Panc1 (cell line): ENCODE results near the gene ARHGAP12. TPM values are rescaled to one million over a fixed set of nuclear protein-coding genes. Genes with fewer than 3 reads are reported as not detected.

ENCODE experiments used
- ATAC-seq: fragments of 200-7000 bp; cut with Tn5 transposase; 2 replicates; pipeline ENCODE4 v1.9.1; 2020; ENCODE audit warnings: mild to moderate bottlenecking, moderate library complexity
- BruUV-seq: library from RNA; stranded (reverse); fragments of 400-500 nt; replicated peaks from 2 replicates; lab custom pipeline; 2021; lab: Mats Ljungman, UMichigan
- CTCF ChIA-PET: fragments of 300-600 bp; sonication (Branson Sonifier 250); formaldehyde crosslinking; loops from one replicate; lab custom pipeline; 2022; ENCODE audit warnings: antibody characterized with exemption; lab: Charles Lee
- POLR2A ChIA-PET: fragments of 300-600 bp; sonication (Branson Sonifier 250); formaldehyde crosslinking; loops from one replicate; lab custom pipeline; 2022; ENCODE audit warnings: antibody characterized with exemption; lab: Charles Lee
- DNase-seq: peaks from one replicate; pipeline ENCODE4 v3.0.0-alpha.2; 2010; ENCODE audit warnings: low read depth, low spot score
- H3K27ac ChIP-seq: 2 replicates; pipeline ENCODE4 v1.5.1; 2011; ENCODE audit warnings: mild to moderate bottlenecking, low read length, inconsistent platforms
- H3K27me3 ChIP-seq: fragments of 200-500 bp; sonication (Bioruptor generic); 2 replicates; pipeline ENCODE4 v1.6.0; 2014; ENCODE audit warnings: low read length, inconsistent platforms; ENCODE audit not compliant: control insufficient read depth, insufficient read depth
- H3K36me3 ChIP-seq: fragments of 200-500 bp; sonication (Bioruptor generic); 2 replicates; pipeline ENCODE4 v1.5.1; 2014; ENCODE audit warnings: inconsistent platforms, mild to moderate bottlenecking, low read length, moderate library complexity; ENCODE audit not compliant: control insufficient read depth, insufficient read depth
- H3K4me1 ChIP-seq: 2 replicates; pipeline ENCODE4 v1.5.1; 2011; ENCODE audit warnings: inconsistent platforms, mild to moderate bottlenecking, low read length, moderate library complexity; ENCODE audit not compliant: control insufficient read depth, insufficient read depth
- H3K4me3 ChIP-seq, 2 experiments: 2 replicates each; pipeline ENCODE4 v1.5.1; 2011 to 2012; ENCODE audit warnings: low read depth in 2 of 2, low read length in 2 of 2, mild to moderate bottlenecking in 2 of 2, inconsistent platforms in 1 of 2, moderate library complexity in 1 of 2
- H3K9me3 ChIP-seq: fragments of 200-500 bp; sonication (Bioruptor generic); 2 replicates; pipeline ENCODE4 v1.5.1; 2014; ENCODE audit warnings: low read depth, mild to moderate bottlenecking, inconsistent platforms, low read length, moderate library complexity; ENCODE audit not compliant: control insufficient read depth, insufficient read depth
- POLR2AphosphoS5 ChIP-seq: IDR thresholded peaks from 2 replicates; pipeline ENCODE4 v1.6.1; 2012; ENCODE audit warnings: mild to moderate bottlenecking, low read depth, low read length, moderate library complexity
- SIN3A ChIP-seq: IDR thresholded peaks from 2 replicates; pipeline ENCODE4 v1.6.1; 2012; ENCODE audit warnings: low read depth, mild to moderate bottlenecking, low read length, moderate library complexity, borderline replicate concordance; ENCODE audit not compliant: insufficient read depth
- TCF7L2 ChIP-seq: IDR thresholded peaks from 2 replicates; pipeline ENCODE4 v1.6.1; 2011; ENCODE audit warnings: mild to moderate bottlenecking, low read depth, low read length, inconsistent platforms
- in situ Hi-C: cut with HindIII; loops from 2 replicates; pipeline ENCODE4 v1.10.0; 2016; ENCODE audit warnings: low sequenced_read_pairs, low pct_unique_long_range_greater_than_20kb
- intact Hi-C: fragments of 100-400 bp; cut with micrococcal nuclease; formaldehyde crosslinking; loops from one replicate; pipeline ENCODE4 v1.10.0; 2022; ENCODE audit not compliant: unreplicated experiment
- total RNA-seq: library from RNA; stranded (reverse); gene quantifications from one replicate; pipeline ENCODE4 v1.2.1, GENCODE V29; 2021; ENCODE audit not compliant: unreplicated experiment
- TF ChIP-seq, protein P1 (sequence below): fragments of 450-650 bp; IDR thresholded peaks from 2 replicates; pipeline ENCODE4 v1.5.1; 2017; ENCODE audit warnings: mild to moderate bottlenecking
- TF ChIP-seq, protein P2 (sequence below), 2 experiments: IDR thresholded peaks; 2 replicates each; pipeline ENCODE4 v1.6.1; 2011 to 2012; ENCODE audit warnings: low read depth in 2 of 2, control low read depth in 1 of 2, low read length in 1 of 2, mild to moderate bottlenecking in 1 of 2, moderate library complexity in 1 of 2; ENCODE audit not compliant: insufficient read depth in 1 of 2

ARHGAP12 gene
- total RNA-seq, 1 experiment from 2014 or later: 22.9 TPM

DNA sequence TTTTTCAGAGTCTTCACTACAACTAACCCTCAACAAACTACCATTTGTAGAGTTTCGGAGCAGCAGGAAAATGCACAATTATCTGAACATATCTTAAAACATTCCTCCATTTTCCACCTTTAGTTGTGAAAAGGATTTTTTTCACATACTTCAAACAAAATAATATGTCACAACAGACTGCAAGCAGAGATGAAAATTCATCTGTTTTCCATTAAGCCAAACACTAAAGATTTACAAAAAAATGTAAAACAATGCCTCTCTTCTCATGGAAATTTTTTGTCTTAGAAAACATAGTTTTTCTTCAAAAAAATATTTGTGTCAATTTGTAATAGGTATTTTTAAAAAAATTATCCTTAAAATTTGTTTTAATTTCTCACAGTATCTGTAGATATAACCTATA is 98.9 kb downstream of the ARHGAP12 start:
- ChIA-PET CTCF (no interaction called here), POLR2A (interaction anchor here (0.7 kb wide), 1 partner anchor 377 kb away, joined by 3 read pairs; no protein-coding TSS in a partner anchor)
- Histone ChIP-seq H3K27me3 (no peaks in the 10 kb centered on the region), H3K4me1 (no peaks in the 10 kb centered on the region), H3K36me3 (no peaks in the 10 kb centered on the region; the same call in 1 of the 2 replicates), H3K27ac (no peak overlapping the region), H3K9me3 (no peaks in the 10 kb centered on the region), H3K4me3 (no peak overlapping the region)
- intact Hi-C loops (no loop called here), in situ Hi-C loops (no loop called here)
- no peak for TF ChIP-seq SIN3A
- TF ChIP-seq, protein P1, sequence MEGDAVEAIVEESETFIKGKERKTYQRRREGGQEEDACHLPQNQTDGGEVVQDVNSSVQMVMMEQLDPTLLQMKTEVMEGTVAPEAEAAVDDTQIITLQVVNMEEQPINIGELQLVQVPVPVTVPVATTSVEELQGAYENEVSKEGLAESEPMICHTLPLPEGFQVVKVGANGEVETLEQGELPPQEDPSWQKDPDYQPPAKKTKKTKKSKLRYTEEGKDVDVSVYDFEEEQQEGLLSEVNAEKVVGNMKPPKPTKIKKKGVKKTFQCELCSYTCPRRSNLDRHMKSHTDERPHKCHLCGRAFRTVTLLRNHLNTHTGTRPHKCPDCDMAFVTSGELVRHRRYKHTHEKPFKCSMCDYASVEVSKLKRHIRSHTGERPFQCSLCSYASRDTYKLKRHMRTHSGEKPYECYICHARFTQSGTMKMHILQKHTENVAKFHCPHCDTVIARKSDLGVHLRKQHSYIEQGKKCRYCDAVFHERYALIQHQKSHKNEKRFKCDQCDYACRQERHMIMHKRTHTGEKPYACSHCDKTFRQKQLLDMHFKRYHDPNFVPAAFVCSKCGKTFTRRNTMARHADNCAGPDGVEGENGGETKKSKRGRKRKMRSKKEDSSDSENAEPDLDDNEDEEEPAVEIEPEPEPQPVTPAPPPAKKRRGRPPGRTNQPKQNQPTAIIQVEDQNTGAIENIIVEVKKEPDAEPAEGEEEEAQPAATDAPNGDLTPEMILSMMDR: no peak
- no peak for TF ChIP-seq POLR2AphosphoS5
- TF ChIP-seq, protein P2, sequence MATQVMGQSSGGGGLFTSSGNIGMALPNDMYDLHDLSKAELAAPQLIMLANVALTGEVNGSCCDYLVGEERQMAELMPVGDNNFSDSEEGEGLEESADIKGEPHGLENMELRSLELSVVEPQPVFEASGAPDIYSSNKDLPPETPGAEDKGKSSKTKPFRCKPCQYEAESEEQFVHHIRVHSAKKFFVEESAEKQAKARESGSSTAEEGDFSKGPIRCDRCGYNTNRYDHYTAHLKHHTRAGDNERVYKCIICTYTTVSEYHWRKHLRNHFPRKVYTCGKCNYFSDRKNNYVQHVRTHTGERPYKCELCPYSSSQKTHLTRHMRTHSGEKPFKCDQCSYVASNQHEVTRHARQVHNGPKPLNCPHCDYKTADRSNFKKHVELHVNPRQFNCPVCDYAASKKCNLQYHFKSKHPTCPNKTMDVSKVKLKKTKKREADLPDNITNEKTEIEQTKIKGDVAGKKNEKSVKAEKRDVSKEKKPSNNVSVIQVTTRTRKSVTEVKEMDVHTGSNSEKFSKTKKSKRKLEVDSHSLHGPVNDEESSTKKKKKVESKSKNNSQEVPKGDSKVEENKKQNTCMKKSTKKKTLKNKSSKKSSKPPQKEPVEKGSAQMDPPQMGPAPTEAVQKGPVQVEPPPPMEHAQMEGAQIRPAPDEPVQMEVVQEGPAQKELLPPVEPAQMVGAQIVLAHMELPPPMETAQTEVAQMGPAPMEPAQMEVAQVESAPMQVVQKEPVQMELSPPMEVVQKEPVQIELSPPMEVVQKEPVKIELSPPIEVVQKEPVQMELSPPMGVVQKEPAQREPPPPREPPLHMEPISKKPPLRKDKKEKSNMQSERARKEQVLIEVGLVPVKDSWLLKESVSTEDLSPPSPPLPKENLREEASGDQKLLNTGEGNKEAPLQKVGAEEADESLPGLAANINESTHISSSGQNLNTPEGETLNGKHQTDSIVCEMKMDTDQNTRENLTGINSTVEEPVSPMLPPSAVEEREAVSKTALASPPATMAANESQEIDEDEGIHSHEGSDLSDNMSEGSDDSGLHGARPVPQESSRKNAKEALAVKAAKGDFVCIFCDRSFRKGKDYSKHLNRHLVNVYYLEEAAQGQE (IDR thresholded peaks at IDR 0.05; ENCODE audit: insufficient read depth in 1 of 2, low read depth in 2 of 2, low read length in 1 of 2): no peak
- no peak for TF ChIP-seq TCF7L2
- no TSS peak for BruUV-seq
- ATAC-seq (no peak), DNase-seq (no peak)

DNA sequence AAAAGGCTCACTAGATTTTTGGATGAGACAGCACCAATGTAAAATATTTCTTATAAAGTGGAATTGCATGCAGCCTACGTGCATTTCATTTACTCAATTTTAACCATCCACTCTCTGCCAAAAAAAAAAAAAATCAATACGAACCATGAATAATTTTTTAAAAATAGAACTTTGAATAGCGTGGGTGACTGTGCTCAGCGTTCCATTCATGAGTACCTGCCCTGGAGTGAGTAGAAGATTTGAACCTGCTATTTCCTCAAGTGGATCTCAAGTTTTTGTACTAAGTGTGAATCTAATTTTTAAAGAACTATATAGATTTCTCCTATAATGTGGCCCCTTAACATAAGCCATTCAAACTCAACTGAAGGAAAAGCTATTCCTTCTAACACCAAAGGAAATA is 105.3 kb downstream of the ARHGAP12 start:
- Histone ChIP-seq H3K4me3 (no peak overlapping the region), H3K27me3 (no peaks in the 10 kb centered on the region), H3K27ac (no peak overlapping the region), H3K9me3 (no peaks in the 10 kb centered on the region), H3K36me3 (no peaks in the 10 kb centered on the region; the same call in 1 of the 2 replicates), H3K4me1 (no peaks in the 10 kb centered on the region)
- TF ChIP-seq, protein P2 (IDR thresholded peaks at IDR 0.05; ENCODE audit: insufficient read depth in 1 of 2, low read depth in 2 of 2, low read length in 1 of 2): no peak
- TF ChIP-seq TCF7L2 (no peak), SIN3A (no peak), POLR2AphosphoS5 (no peak)
- TF ChIP-seq, protein P1: no peak
- POLR2A ChIA-PET: no interaction called here
- in situ Hi-C loops: no loop called here
- no peak for ATAC-seq
- no peak for DNase-seq
- no TSS peak for BruUV-seq
- intact Hi-C loops: no loop called here
- CTCF ChIA-PET: interaction anchor here (0.5 kb wide), 1 partner anchor 1038 kb away, joined by 3 read pairs; no protein-coding TSS in a partner anchor
